Measurements from ENCODE around the gene REV1.

REV1 gene

GRCh38 chr2:99489761-99490622, at the start of gene REV1 (continued):
- no peak for TF ChIP-seq ZNF311 (tag by site-specific recombination; IDR thresholded peaks at IDR 0.05; ENCODE audit: borderline replicate concordance)
- no peak for TF ChIP-seq ZNF37A (tag by site-specific recombination; IDR thresholded peaks at IDR 0.05)
- TF ChIP-seq ZNF792 (tag by site-specific recombination; IDR thresholded peaks at IDR 0.05) = no peak
- TF ChIP-seq ZNF138 (tag by site-specific recombination; IDR thresholded peaks at IDR 0.05; ENCODE audit: borderline replicate concordance) = no peak
- peak; percentile 60 for TF ChIP-seq ZXDB (tag by site-specific recombination; IDR thresholded peaks at IDR 0.05)
- no peak for TF ChIP-seq IKZF3 (tag by site-specific recombination; IDR thresholded peaks at IDR 0.05)
- TF ChIP-seq ZNF488 (tag by site-specific recombination; IDR thresholded peaks at IDR 0.05) = no peak
- peak; percentile 63 for TF ChIP-seq EGR2 (tag by site-specific recombination; IDR thresholded peaks at IDR 0.05; ENCODE audit: low read depth)
- TF ChIP-seq ZNF114 (tag by site-specific recombination; IDR thresholded peaks at IDR 0.05) = no peak
- TF ChIP-seq, protein P1, sequence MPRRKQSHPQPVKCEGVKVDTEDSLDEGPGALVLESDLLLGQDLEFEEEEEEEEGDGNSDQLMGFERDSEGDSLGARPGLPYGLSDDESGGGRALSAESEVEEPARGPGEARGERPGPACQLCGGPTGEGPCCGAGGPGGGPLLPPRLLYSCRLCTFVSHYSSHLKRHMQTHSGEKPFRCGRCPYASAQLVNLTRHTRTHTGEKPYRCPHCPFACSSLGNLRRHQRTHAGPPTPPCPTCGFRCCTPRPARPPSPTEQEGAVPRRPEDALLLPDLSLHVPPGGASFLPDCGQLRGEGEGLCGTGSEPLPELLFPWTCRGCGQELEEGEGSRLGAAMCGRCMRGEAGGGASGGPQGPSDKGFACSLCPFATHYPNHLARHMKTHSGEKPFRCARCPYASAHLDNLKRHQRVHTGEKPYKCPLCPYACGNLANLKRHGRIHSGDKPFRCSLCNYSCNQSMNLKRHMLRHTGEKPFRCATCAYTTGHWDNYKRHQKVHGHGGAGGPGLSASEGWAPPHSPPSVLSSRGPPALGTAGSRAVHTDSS (tag by site-specific recombination; IDR thresholded peaks at IDR 0.05) = no peak
- no peak for TF ChIP-seq ZNF473 (tag by site-specific recombination; IDR thresholded peaks at IDR 0.05)
- no peak for TF ChIP-seq ZSCAN23 (tag by site-specific recombination; IDR thresholded peaks at IDR 0.05)
- TF ChIP-seq MYNN (tag by site-specific recombination; IDR thresholded peaks at IDR 0.05; ENCODE audit: borderline replicate concordance) = no peak
- TF ChIP-seq PRDM1 (tag by site-specific recombination; IDR thresholded peaks at IDR 0.05) = no peak
- no peak for TF ChIP-seq ZNF362 (tag by site-specific recombination; IDR thresholded peaks at IDR 0.05)
- no peak for TF ChIP-seq ZIC2 (tag by site-specific recombination; IDR thresholded peaks at IDR 0.05)
- peak; percentile 65 for TF ChIP-seq ZNF660 (tag by site-specific recombination; IDR thresholded peaks at IDR 0.05)
- TF ChIP-seq ZNF248 (tag by site-specific recombination; IDR thresholded peaks at IDR 0.05) = no peak
- TF ChIP-seq ZNF398 (tag by site-specific recombination; IDR thresholded peaks at IDR 0.05) = no peak
- TF ChIP-seq REPIN1 (tag by site-specific recombination; IDR thresholded peaks at IDR 0.05; ENCODE audit: low read depth) = no peak
- TF ChIP-seq, protein P2, sequence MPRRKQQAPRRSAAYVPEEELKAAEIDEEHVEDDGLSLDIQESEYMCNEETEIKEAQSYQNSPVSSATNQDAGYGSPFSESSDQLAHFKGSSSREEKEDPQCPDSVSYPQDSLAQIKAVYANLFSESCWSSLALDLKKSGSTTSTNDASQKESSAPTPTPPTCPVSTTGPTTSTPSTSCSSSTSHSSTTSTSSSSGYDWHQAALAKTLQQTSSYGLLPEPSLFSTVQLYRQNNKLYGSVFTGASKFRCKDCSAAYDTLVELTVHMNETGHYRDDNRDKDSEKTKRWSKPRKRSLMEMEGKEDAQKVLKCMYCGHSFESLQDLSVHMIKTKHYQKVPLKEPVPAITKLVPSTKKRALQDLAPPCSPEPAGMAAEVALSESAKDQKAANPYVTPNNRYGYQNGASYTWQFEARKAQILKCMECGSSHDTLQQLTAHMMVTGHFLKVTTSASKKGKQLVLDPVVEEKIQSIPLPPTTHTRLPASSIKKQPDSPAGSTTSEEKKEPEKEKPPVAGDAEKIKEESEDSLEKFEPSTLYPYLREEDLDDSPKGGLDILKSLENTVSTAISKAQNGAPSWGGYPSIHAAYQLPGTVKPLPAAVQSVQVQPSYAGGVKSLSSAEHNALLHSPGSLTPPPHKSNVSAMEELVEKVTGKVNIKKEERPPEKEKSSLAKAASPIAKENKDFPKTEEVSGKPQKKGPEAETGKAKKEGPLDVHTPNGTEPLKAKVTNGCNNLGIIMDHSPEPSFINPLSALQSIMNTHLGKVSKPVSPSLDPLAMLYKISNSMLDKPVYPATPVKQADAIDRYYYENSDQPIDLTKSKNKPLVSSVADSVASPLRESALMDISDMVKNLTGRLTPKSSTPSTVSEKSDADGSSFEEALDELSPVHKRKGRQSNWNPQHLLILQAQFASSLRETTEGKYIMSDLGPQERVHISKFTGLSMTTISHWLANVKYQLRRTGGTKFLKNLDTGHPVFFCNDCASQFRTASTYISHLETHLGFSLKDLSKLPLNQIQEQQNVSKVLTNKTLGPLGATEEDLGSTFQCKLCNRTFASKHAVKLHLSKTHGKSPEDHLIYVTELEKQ (tag by site-specific recombination; IDR thresholded peaks at IDR 0.05; ENCODE audit: borderline replicate concordance) = no peak
- TF ChIP-seq, protein P3, sequence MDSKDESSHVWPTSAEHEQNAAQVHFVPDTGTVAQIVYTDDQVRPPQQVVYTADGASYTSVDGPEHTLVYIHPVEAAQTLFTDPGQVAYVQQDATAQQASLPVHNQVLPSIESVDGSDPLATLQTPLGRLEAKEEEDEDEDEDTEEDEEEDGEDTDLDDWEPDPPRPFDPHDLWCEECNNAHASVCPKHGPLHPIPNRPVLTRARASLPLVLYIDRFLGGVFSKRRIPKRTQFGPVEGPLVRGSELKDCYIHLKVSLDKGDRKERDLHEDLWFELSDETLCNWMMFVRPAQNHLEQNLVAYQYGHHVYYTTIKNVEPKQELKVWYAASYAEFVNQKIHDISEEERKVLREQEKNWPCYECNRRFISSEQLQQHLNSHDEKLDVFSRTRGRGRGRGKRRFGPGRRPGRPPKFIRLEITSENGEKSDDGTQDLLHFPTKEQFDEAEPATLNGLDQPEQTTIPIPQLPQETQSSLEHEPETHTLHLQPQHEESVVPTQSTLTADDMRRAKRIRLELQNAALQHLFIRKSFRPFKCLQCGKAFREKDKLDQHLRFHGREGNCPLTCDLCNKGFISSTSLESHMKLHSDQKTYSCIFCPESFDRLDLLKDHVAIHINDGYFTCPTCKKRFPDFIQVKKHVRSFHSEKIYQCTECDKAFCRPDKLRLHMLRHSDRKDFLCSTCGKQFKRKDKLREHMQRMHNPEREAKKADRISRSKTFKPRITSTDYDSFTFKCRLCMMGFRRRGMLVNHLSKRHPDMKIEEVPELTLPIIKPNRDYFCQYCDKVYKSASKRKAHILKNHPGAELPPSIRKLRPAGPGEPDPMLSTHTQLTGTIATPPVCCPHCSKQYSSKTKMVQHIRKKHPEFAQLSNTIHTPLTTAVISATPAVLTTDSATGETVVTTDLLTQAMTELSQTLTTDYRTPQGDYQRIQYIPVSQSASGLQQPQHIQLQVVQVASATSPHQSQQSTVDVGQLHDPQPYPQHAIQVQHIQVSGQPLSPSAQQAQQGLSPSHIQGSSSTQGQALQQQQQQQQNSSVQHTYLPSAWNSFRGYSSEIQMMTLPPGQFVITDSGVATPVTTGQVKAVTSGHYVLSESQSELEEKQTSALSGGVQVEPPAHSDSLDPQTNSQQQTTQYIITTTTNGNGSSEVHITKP (tag by site-specific recombination; IDR thresholded peaks at IDR 0.05) = peak; percentile 66
- no peak for TF ChIP-seq ZBTB48 (tag by site-specific recombination; IDR thresholded peaks at IDR 0.05)
- no peak for TF ChIP-seq ZNF580 (tag by site-specific recombination; IDR thresholded peaks at IDR 0.05)
- no peak for TF ChIP-seq ZNF837 (tag by site-specific recombination; IDR thresholded peaks at IDR 0.05)
- no peak for TF ChIP-seq SALL2 (tag by site-specific recombination; IDR thresholded peaks at IDR 0.05; ENCODE audit: borderline replicate concordance)
- TF ChIP-seq BCL11A (tag by site-specific recombination; IDR thresholded peaks at IDR 0.05; ENCODE audit: low read depth) = 0 out of 2 replicates have a peak, but pooled peaks have one; percentile 26
